ENCODE data around the gene FMNL2. TPM values are rescaled to one million over a fixed set of nuclear protein-coding genes. Genes with fewer than 3 reads are reported as not detected.

The FMNL2 gene
- total RNA-seq, 2 experiments from 2014 or later = 2.5 to 2.7 TPM

DNA sequence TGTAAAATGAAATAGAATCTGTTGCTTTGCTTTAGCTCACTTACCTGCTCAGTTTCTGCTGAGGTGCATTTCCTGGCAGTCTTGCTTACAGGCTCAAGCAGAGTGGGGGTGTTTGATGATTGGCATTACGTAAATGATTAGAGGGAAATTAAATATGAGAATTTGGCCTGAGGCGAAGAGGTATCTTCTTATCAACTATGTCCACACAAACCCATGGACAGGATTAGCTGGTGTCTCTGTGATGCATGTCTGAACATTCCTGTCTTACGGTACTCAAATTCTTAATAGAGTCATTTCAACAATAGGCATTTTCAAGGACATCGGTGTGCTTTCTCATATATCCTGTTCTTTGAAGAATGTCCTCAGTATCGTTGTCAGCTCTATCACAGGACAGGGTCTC is 280.2 kb downstream of the FMNL2 start:
- Mint-ChIP-seq H3K4me1 (ENCODE audit: low read depth) (peaks cover 10% of the 10 kb centered on the region), H3K9me3 (no peaks in the 10 kb centered on the region), H3K4me3 (no peak overlapping the region), H3K36me3 (ENCODE audit: low read depth) (no peaks in the 10 kb centered on the region), H3K27ac (no peak overlapping the region), H3K27me3 (ENCODE audit: low read depth) (no peaks in the 10 kb centered on the region)
- CTCF ChIA-PET = interaction anchor here (0.6 to 1.1 kb wide), 2 partner anchors 35 to 39 kb away, joined by 3 read pairs; no protein-coding TSS in a partner anchor
- DNase-seq = no peak
- intact Hi-C loops (cut with micrococcal nuclease) = no loop called here

- CTCF ChIA-PET = interaction anchor here (0.8 to 2.1 kb wide), 3 partner anchors 17 to 42 kb away, joined by 3 to 9 read pairs (median 4); no protein-coding TSS in a partner anchor
- Mint-ChIP-seq H3K4me1 (ENCODE audit: low read depth) (peaks cover 7% of the 10 kb centered on the region), H3K27ac (no peak overlapping the region), H3K27me3 (ENCODE audit: low read depth) (no peaks in the 10 kb centered on the region), H3K4me3 (no peak overlapping the region), H3K9me3 (no peaks in the 10 kb centered on the region), H3K36me3 (ENCODE audit: low read depth) (no peaks in the 10 kb centered on the region)
- DNase-seq = no peak
- intact Hi-C loops (cut with micrococcal nuclease) = no loop called here
Observed at GRCh38 chr2:152617456-152618192, 282.6 kb downstream of the FMNL2 start.

DNA sequence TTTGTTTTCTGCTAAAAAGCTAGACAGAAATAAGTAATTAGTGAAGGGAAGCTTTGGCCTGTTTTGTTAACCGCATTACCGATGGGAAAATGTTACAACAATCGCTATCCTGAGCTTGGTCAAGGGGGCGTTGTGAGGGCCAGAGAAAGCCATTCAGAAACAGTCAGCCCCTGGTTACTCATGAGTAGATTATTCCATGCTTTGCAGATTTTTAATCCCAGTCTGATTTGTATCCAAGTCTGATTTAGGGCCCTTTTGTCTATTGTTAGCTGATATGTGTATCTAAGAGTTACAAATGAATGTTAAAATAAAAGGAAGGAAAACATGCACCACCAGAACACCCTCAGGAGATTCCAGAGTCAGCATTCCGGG is 283.2 kb downstream of the FMNL2 start:
- CTCF ChIA-PET = interaction anchor here (0.6 to 2.0 kb wide), 3 partner anchors 17 to 176 kb away, joined by 3 to 9 read pairs (median 3); no protein-coding TSS in a partner anchor
- Mint-ChIP-seq H3K4me3 (no peak overlapping the region), H3K36me3 (ENCODE audit: low read depth) (no peaks in the 10 kb centered on the region), H3K27ac (no peak overlapping the region), H3K4me1 (ENCODE audit: low read depth) (peaks cover 2% of the 10 kb centered on the region), H3K27me3 (ENCODE audit: low read depth) (no peaks in the 10 kb centered on the region), H3K9me3 (no peaks in the 10 kb centered on the region)
- DNase-seq = no peak
- intact Hi-C loops (cut with micrococcal nuclease) = no loop called here

- H3K27me3 Mint-ChIP-seq (ENCODE audit: low read depth) = peaks cover 2% of the 10 kb centered on the region
- no peaks in the 10 kb centered on the region for H3K36me3 Mint-ChIP-seq (ENCODE audit: low read depth)
- H3K4me1 Mint-ChIP-seq (ENCODE audit: low read depth) = no peaks in the 10 kb centered on the region
- CTCF ChIA-PET = interaction anchor here (1.3 kb wide), 1 partner anchor 16 kb away, joined by 3 read pairs; no protein-coding TSS in a partner anchor
- no peak for DNase-seq
- H3K27ac Mint-ChIP-seq = no peak overlapping the region
- intact Hi-C loops (cut with micrococcal nuclease) = no loop called here
- H3K9me3 Mint-ChIP-seq = no peaks in the 10 kb centered on the region
- H3K4me3 Mint-ChIP-seq = no peak overlapping the region
Observed at GRCh38 chr2:152620208-152620607, 285.2 kb downstream of the FMNL2 start.

DNA sequence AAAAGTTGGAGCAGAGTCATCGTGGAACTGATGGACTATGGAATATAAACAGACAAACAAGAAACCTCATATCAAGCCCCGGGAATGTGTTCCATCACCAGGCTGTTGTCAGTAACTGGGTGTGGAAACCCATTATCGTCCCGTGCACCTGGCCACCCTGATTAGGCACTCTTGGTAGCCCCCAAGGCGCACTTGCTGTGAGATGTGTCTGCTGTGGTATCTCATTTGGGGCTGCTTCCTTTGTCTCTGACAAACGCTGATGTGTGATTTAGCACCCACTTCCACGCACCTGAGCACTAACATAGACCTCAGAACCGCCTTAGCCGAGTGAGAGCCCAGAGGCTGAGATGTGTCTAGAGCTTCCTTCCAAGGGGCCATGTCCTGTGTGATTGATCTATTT is 286.0 kb downstream of the FMNL2 start:
- peaks cover 6% of the 10 kb centered on the region for H3K27me3 Mint-ChIP-seq (ENCODE audit: low read depth)
- no peaks in the 10 kb centered on the region for H3K36me3 Mint-ChIP-seq (ENCODE audit: low read depth)
- no peaks in the 10 kb centered on the region for H3K4me1 Mint-ChIP-seq (ENCODE audit: low read depth)
- CTCF ChIA-PET = interaction anchor here (1.3 kb wide), 1 partner anchor 15 kb away, joined by 3 read pairs; no protein-coding TSS in a partner anchor
- no peak overlapping the region for H3K4me3 Mint-ChIP-seq
- intact Hi-C loops (cut with micrococcal nuclease) = no loop called here
- H3K27ac Mint-ChIP-seq = no peak overlapping the region
- H3K9me3 Mint-ChIP-seq = no peaks in the 10 kb centered on the region
- DNase-seq = no peak

DNA sequence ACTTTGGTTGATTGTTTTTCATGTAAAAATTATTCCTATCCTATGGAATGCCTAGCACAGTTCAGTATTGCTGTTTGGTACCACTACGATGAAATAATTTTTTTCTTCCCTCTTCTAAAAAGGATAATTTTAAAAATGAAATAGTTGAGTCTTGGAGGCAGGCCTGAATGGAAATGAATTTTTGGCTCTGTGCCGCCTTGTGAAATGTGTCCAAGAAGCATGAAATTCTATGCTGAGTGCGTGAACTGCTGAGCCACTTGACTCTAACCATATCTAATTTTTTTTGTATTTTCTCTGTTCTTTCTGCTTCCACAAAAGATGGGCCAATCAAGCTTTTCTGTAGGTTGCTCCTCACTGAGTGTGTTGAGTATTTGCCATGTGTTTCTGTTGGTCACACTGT is 287.2 kb downstream of the FMNL2 start:
- Mint-ChIP-seq H3K4me3 (no peak overlapping the region), H3K9me3 (no peaks in the 10 kb centered on the region), H3K27ac (no peak overlapping the region), H3K36me3 (ENCODE audit: low read depth) (no peaks in the 10 kb centered on the region), H3K4me1 (ENCODE audit: low read depth) (no peaks in the 10 kb centered on the region), H3K27me3 (ENCODE audit: low read depth) (peaks cover 6% of the 10 kb centered on the region)
- DNase-seq = no peak
- CTCF ChIA-PET = interaction anchor here (0.6 kb wide), 1 partner anchor 36 kb away, joined by 3 read pairs; no protein-coding TSS in a partner anchor
- intact Hi-C loops (cut with micrococcal nuclease) = no loop called here

DNA sequence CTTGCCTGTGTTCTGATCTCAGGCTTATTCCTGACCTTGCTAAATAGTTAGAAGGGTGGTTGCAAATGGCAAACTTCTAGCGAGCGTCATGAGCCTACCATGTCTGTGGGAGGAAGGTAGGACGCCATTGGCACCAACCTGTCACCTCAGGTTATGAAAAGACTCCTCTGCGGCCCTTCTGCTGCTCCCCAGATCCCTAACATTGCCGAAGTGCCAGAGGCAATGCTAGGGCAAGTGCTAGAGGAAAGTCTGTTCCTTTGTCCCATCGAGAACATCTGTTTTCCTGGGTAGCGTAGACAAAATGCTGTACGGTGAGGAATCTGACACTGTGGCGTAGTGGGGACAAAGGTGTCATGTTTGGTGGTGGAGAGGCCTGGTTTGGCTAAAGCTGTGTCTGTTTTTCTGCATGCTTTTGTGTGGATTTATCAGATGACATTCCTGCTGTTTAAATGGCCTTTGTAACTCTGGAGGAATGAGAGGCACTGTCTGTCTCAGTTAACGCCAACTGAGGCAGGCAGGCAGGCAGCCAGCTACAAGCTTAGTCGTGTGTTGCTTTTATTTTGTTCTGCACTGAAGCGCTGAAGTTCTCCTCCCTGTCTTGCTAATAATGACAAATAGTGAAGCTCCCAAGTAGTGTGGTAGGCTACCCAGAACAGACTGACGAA is 288.2 kb downstream of the FMNL2 start:
- Mint-ChIP-seq H3K9me3 (no peaks in the 10 kb centered on the region), H3K27me3 (ENCODE audit: low read depth) (peaks cover 6% of the 10 kb centered on the region), H3K27ac (no peak overlapping the region), H3K36me3 (ENCODE audit: low read depth) (no peaks in the 10 kb centered on the region), H3K4me3 (no peak overlapping the region), H3K4me1 (ENCODE audit: low read depth) (no peaks in the 10 kb centered on the region)
- CTCF ChIA-PET = interaction anchor here (1.5 kb wide), 1 partner anchor 12 kb away, joined by 7 read pairs; no protein-coding TSS in a partner anchor
- DNase-seq = no peak
- intact Hi-C loops (cut with micrococcal nuclease) = no loop called here

DNA sequence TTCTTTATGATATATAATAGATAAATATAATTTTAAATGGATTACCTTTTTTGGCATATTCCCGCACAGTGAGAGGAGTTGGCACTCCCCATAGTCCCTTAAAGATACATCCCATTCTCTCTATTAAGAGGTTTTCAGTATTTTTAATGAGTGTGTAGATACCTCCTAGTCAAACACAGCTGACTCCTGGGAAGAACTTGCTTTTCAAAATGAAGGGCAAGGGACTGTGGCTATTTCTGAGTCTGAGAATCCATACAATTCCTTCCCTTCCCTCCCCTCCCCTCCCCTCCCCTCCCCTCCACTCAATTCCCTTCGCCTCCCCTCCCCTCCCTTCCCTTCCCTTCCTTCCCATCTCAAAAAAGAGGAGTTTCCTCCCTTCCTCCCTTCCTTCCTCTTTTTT is 288.8 kb downstream of the FMNL2 start:
- no peak overlapping the region for H3K4me3 Mint-ChIP-seq
- CTCF ChIA-PET = interaction anchor here (1.5 kb wide), 1 partner anchor 12 kb away, joined by 7 read pairs; no protein-coding TSS in a partner anchor
- H3K36me3 Mint-ChIP-seq (ENCODE audit: low read depth) = no peaks in the 10 kb centered on the region
- H3K4me1 Mint-ChIP-seq (ENCODE audit: low read depth) = no peaks in the 10 kb centered on the region
- DNase-seq = no peak
- H3K27me3 Mint-ChIP-seq (ENCODE audit: low read depth) = peaks cover 6% of the 10 kb centered on the region
- intact Hi-C loops (cut with micrococcal nuclease) = no loop called here
- no peaks in the 10 kb centered on the region for H3K9me3 Mint-ChIP-seq
- no peak overlapping the region for H3K27ac Mint-ChIP-seq

DNA sequence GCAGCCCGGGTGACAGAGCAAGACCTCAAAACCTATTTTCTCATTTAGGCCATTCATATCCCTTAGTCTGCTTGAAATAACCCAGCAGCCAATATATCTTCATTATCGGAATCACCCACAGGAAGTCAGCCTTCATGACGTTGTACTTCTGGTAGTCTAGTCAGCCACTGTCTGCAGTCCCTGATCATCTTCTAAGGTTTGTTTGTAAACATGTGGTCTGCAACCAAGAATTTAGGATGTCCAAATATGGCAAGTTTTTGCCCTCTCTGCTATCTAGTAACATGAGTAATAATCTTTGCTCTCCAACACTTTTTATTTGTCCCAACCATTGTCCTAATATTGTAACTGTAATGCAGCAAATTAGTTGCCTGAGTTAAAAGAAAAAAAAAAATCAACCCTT is 289.8 kb downstream of the FMNL2 start:
- no peak overlapping the region for H3K4me3 Mint-ChIP-seq
- CTCF ChIA-PET = no interaction called here
- DNase-seq = no peak
- intact Hi-C loops (cut with micrococcal nuclease) = no loop called here
- peaks cover 4% of the 10 kb centered on the region for H3K4me1 Mint-ChIP-seq (ENCODE audit: low read depth)
- no peaks in the 10 kb centered on the region for H3K36me3 Mint-ChIP-seq (ENCODE audit: low read depth)
- no peaks in the 10 kb centered on the region for H3K9me3 Mint-ChIP-seq
- H3K27ac Mint-ChIP-seq = no peak overlapping the region
- peaks cover 6% of the 10 kb centered on the region for H3K27me3 Mint-ChIP-seq (ENCODE audit: low read depth)

DNA sequence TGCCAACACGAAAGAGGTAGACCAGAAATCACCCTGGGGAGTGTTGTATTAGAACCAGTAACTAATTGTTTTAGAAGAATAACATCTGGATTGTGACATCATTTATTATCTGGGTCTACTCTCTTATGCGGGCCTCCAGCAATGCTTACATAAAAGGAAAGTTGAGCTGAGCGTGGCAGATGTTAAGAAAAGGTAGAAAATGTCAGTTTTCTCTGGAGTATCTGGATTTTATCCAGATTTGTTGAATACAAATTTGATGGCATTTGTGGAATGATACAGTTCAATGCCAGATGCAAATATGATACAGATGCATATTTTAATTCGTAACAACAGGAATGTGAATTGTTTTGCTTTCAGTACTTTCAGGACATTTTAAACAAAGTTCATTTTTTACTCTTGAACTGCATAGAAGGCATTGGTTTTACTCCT is 292.0 kb downstream of the FMNL2 start:
- DNase-seq = no peak
- H3K4me1 Mint-ChIP-seq (ENCODE audit: low read depth) = peaks cover 4% of the 10 kb centered on the region
- no peaks in the 10 kb centered on the region for H3K36me3 Mint-ChIP-seq (ENCODE audit: low read depth)
- peaks cover 6% of the 10 kb centered on the region for H3K27me3 Mint-ChIP-seq (ENCODE audit: low read depth)
- intact Hi-C loops (cut with micrococcal nuclease) = loop anchor here (1.0 to 2.0 kb wide), 3 partner anchors 437 to 590 kb away; no protein-coding TSS in a partner anchor
- H3K27ac Mint-ChIP-seq = no peak overlapping the region
- H3K9me3 Mint-ChIP-seq = no peaks in the 10 kb centered on the region
- no peak overlapping the region for H3K4me3 Mint-ChIP-seq
- CTCF ChIA-PET = no interaction called here

- intact Hi-C loops (cut with micrococcal nuclease) = loop anchor here (1.0 to 2.0 kb wide), 3 partner anchors 437 to 591 kb away; no protein-coding TSS in a partner anchor
- no peak for DNase-seq
- Mint-ChIP-seq H3K36me3 (ENCODE audit: low read depth) (no peaks in the 10 kb centered on the region), H3K4me1 (ENCODE audit: low read depth) (peaks cover 4% of the 10 kb centered on the region), H3K9me3 (no peaks in the 10 kb centered on the region), H3K4me3 (no peak overlapping the region), H3K27ac (no peak overlapping the region), H3K27me3 (ENCODE audit: low read depth) (peaks cover 6% of the 10 kb centered on the region)
- CTCF ChIA-PET = no interaction called here
Observed at GRCh38 chr2:152627351-152627957, 292.5 kb downstream of the FMNL2 start.

DNA sequence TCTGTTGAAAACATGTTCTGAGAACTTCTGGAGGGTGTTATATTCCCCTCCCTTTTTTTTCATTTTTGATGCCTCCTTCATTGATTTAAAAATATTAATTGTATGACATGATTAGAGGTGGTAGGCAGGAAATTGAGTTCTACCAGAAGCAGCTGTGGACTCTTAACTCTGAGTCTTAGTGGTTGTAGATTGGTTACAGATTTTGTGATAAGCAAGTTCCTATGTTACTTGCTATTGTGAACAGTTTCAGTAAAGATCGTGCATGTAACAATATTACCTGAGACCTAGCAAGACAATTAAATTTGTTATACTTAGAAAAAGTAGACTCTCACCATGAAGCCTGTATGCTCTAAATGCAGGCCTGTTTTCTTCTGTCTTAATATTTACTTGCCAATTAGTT is 294.2 kb downstream of the FMNL2 start:
- intact Hi-C loops (cut with micrococcal nuclease) = no loop called here
- Mint-ChIP-seq H3K27me3 (ENCODE audit: low read depth) (peaks cover 6% of the 10 kb centered on the region), H3K4me3 (no peak overlapping the region), H3K27ac (no peak overlapping the region), H3K36me3 (ENCODE audit: low read depth) (no peaks in the 10 kb centered on the region), H3K4me1 (ENCODE audit: low read depth) (peaks cover 4% of the 10 kb centered on the region), H3K9me3 (no peaks in the 10 kb centered on the region)
- CTCF ChIA-PET = no interaction called here
- DNase-seq = no peak

All from activated naive CD4-positive, alpha-beta T cell treated with anti-CD3 and anti-CD28 coated beads for 36 hours (primary cell).